ENCODE measurements around the gene MYO7A. TPM values are rescaled to one million over a fixed set of nuclear protein-coding genes. Genes with fewer than 3 reads are reported as not detected.

The MYO7A gene
- total and polyA plus RNA-seq, 2 experiments from 2014 or later = 1.8 to 5.4 TPM

- ATAC-seq = no peak
- no peaks in the 10 kb centered on the region for H3F3A ChIP-seq (replicated peaks; ENCODE audit: low read depth)
- H3K79me2 ChIP-seq (replicated peaks; ENCODE audit: insufficient read depth) = no peaks in the 10 kb centered on the region
- Mint-ChIP-seq H3K27me3 (ENCODE audit: insufficient read depth, low read depth, poor library complexity) (peaks cover 13% of the 10 kb centered on the region), H3K27ac (no peak overlapping the region), H3K36me3 (ENCODE audit: low read depth) (no peaks in the 10 kb centered on the region; the same call in 2 of the 3 replicates), H3K9me3 (no peaks in the 10 kb centered on the region), H3K4me3 (no peak overlapping the region), H3K4me1 (peaks cover 8% of the 10 kb centered on the region; the same call in 2 of the 3 replicates)
- H3K36me3 ChIP-seq (ENCODE audit: insufficient read depth) = no peaks in the 10 kb centered on the region
- no peak overlapping the region for H3K4me3 ChIP-seq
- H3K27ac ChIP-seq (ENCODE audit: low read depth) = no peak overlapping the region
- H3K9me2 ChIP-seq (ENCODE audit: insufficient read depth) = no peaks in the 10 kb centered on the region
- no peaks in the 10 kb centered on the region for H4K20me1 ChIP-seq (replicated peaks; ENCODE audit: insufficient read depth)
- no peaks in the 10 kb centered on the region for H3K4me1 ChIP-seq (ENCODE audit: insufficient read depth)
- H3K4me2 ChIP-seq = no peak overlapping the region
- TF ChIP-seq JUNB (IDR thresholded peaks at IDR 0.05; ENCODE audit: unreplicated experiment) (no peak), ETS1 (IDR thresholded peaks at IDR 0.05) (no peak), STAT1 (IDR thresholded peaks at IDR 0.05; ENCODE audit: unreplicated experiment) (no peak), EZH2phosphoT487 (IDR thresholded peaks at IDR 0.05; ENCODE audit: unreplicated experiment) (no peak), ZNF114 (CRISPR knock-in tag; IDR thresholded peaks at IDR 0.05) (no peak), REST (IDR thresholded peaks at IDR 0.05; ENCODE audit: unreplicated experiment) (no peak), ZNF331 (CRISPR knock-in tag; IDR thresholded peaks at IDR 0.05; ENCODE audit: low read depth) (no peak), POLR2AphosphoS5 (IDR thresholded peaks at IDR 0.05; ENCODE audit: low read depth) (no peak), NANOG (IDR thresholded peaks at IDR 0.05; ENCODE audit: borderline replicate concordance) (no peak), ZNF462 (CRISPR knock-in tag; IDR thresholded peaks at IDR 0.05) (no peak), CREB1 (CRISPR knock-in tag; IDR thresholded peaks at IDR 0.05; ENCODE audit: low read depth) (no peak), EZH2 (IDR thresholded peaks at IDR 0.05; ENCODE audit: low read depth, unreplicated experiment) (no peak), CTCF (conservative IDR thresholded peaks at IDR 0.05; ENCODE audit: low read depth in 2 of 2) (no peak)
- no peaks in the 10 kb centered on the region for H3K27me3 ChIP-seq (ENCODE audit: insufficient read depth)
- no peak overlapping the region for H2AFZ ChIP-seq
- DNase-seq (ENCODE audit: low spot score) = no peak
These were observed 74.2 kb downstream of the MYO7A start for GRCh38 chr11:77201991-77202841.
